MV-4-11 (cell line): ENCODE measurements around the gene SLC12A6.

Experiments
- DNase-seq: peaks from one replicate; lab custom pipeline; 2025; lab: John Stamatoyannopoulos, UW

Gene SLC12A6

GRCh38 chr15:34259566-34259965 lies 78.0 kb downstream of the SLC12A6 start:
- DNase-seq = no peak

GRCh38 chr15:34258151-34258550 lies 79.4 kb downstream of the SLC12A6 start:
- no peak for DNase-seq

GRCh38 chr15:34252545-34252944 lies 85.0 kb downstream of the SLC12A6 start:
- no peak for DNase-seq

GRCh38 chr15:34248190-34248589 lies 89.4 kb downstream of the SLC12A6 start:
- no peak for DNase-seq

- DNase-seq = no peak
Observed at GRCh38 chr15:34246276-34246976, 91.2 kb downstream of the SLC12A6 start.

GRCh38 chr15:34243226-34243625 lies 94.4 kb downstream of the SLC12A6 start:
- no peak for DNase-seq

GRCh38 chr15:34242331-34242710 lies 95.3 kb downstream of the SLC12A6 start:
- no peak for DNase-seq

GRCh38 chr15:34241376-34242330 lies 95.9 kb downstream of the SLC12A6 start:
- peak; percentile 32 for DNase-seq

GRCh38 chr15:34240537-34240936 lies 97.0 kb downstream of the SLC12A6 start:
- DNase-seq = no peak

GRCh38 chr15:34239151-34239808 lies 98.3 kb downstream of the SLC12A6 start:
- no peak for DNase-seq

GRCh38 chr15:34233614-34234013 lies 104.0 kb downstream of the SLC12A6 start:
- DNase-seq = no peak

- peak; percentile 58 for DNase-seq
Observed at GRCh38 chr15:34223904-34224596, 113.5 kb downstream of the SLC12A6 start.

- DNase-seq = no peak
Observed at GRCh38 chr15:34217587-34218225, 119.9 kb downstream of the SLC12A6 start.

GRCh38 chr15:34216527-34217270 lies 120.9 kb downstream of the SLC12A6 start:
- DNase-seq = no peak

GRCh38 chr15:34214135-34214534 lies 123.4 kb downstream of the SLC12A6 start:
- DNase-seq = no peak

GRCh38 chr15:34213690-34214089 lies 123.9 kb downstream of the SLC12A6 start:
- DNase-seq = no peak

- peak; percentile 91 for DNase-seq
Observed at GRCh38 chr15:34209421-34210282, 127.9 kb downstream of the SLC12A6 start, which contains the start of gene KATNBL1. TSS of gene KATNBL1 (minus strand) at chr15:34210096. CDS start at chr15:34163676, 46,420 bp downstream.

GRCh38 chr15:34206011-34206410 lies 131.6 kb downstream of the SLC12A6 start:
- DNase-seq = no peak

GRCh38 chr15:34203936-34204335 lies 133.6 kb downstream of the SLC12A6 start:
- DNase-seq = no peak

GRCh38 chr15:34203305-34203704 lies 134.3 kb downstream of the SLC12A6 start:
- DNase-seq = no peak
